Measurements from ENCODE around the gene EFNA1.
"Not testable (repeated sequence)": the region's sequence is repeated elsewhere in the genome, so short reads cannot be mapped to it uniquely, and the experiment has no call there.

Gene EFNA1

DNA sequence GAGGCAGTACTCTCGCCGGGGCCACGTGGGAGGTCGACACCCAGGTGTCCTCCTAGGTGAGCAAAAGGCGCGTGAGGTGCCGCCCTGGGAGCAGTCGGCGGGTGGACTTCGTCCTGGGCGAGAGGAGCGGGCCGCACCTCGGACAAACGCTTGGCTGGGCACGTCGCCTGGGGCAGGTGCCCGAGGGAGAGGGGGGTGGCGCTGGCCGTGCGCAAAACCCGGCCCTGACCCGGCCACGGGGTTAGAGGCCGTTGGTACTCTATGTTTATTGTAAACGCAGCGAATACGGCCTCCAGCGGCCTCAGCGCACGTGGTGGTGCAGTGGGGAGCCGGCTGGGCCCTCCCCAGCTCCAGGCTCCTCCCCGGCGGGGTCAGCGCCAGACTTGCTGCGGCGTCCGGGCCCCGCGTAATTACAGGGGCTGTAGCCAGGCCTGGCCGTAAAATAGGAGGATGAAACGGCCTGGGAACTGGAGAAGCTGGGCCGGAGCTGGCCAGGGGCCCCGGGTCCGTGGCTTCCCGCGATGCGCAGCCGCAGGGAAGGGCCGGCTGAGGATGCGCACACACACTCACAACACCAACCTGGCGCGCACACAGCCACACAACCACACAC is 1.6 kb upstream of the EFNA1 start:
- no peak for DNase-seq

- DNase-seq: no peak
Observed at GRCh38 chr1:155126556-155127104, 1.0 kb upstream of the EFNA1 start.

GRCh38 chr1:155127967-155128754 is 485 bp downstream of the EFNA1 start:
- DNase-seq: no peak

- no peak for DNase-seq
Observed at GRCh38 chr1:155128755-155129473, 1.2 kb downstream of the EFNA1 start.

GRCh38 chr1:155130272-155131006 is 2.8 kb downstream of the EFNA1 start:
- no peak for DNase-seq

DNA sequence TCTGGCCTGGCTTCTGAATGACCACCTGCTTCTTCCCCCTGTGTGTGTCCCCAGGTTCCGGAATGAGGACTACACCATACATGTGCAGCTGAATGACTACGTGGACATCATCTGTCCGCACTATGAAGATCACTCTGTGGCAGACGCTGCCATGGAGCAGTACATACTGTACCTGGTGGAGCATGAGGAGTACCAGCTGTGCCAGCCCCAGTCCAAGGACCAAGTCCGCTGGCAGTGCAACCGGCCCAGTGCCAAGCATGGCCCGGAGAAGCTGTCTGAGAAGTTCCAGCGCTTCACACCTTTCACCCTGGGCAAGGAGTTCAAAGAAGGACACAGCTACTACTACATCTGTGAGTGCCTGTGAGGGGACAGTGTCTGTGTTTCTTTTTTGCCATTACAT is 3.6 kb downstream of the EFNA1 start:
- DNase-seq: no peak

GRCh38 chr1:155131856-155132255 is 4.2 kb downstream of the EFNA1 start:
- DNase-seq: no peak

DNA sequence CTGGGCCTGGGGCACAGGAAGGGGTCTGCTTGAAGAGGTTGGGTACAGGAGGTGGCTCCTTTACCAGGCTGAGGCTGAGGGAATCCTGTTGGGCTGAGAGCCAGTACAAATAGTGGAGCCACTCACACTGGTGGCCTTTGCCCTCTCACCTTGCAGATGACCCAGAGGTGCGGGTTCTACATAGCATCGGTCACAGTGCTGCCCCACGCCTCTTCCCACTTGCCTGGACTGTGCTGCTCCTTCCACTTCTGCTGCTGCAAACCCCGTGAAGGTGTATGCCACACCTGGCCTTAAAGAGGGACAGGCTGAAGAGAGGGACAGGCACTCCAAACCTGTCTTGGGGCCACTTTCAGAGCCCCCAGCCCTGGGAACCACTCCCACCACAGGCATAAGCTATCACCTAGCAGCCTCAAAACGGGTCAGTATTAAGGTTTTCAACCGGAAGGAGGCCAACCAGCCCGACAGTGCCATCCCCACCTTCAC is 6.2 kb downstream of the EFNA1 start:
- no peak for DNase-seq

GRCh38 chr1:155134322-155134721 is 6.6 kb downstream of the EFNA1 start:
- DNase-seq: no peak

- DNase-seq: no peak
Observed at GRCh38 chr1:155134880-155135414, 7.3 kb downstream of the EFNA1 start.

GRCh38 chr1:155135415-155136028 is 7.8 kb downstream of the EFNA1 start, which contains the start of gene SLC50A1:
Gene SLC50A1 (plus strand): TSS chr1:155135852. CDS start chr1:155135912, 60 bp downstream.
- DNase-seq: peak; percentile 80

GRCh38 chr1:155136748-155137147 is 9.1 kb downstream of the EFNA1 start:
- no peak for DNase-seq

DNA sequence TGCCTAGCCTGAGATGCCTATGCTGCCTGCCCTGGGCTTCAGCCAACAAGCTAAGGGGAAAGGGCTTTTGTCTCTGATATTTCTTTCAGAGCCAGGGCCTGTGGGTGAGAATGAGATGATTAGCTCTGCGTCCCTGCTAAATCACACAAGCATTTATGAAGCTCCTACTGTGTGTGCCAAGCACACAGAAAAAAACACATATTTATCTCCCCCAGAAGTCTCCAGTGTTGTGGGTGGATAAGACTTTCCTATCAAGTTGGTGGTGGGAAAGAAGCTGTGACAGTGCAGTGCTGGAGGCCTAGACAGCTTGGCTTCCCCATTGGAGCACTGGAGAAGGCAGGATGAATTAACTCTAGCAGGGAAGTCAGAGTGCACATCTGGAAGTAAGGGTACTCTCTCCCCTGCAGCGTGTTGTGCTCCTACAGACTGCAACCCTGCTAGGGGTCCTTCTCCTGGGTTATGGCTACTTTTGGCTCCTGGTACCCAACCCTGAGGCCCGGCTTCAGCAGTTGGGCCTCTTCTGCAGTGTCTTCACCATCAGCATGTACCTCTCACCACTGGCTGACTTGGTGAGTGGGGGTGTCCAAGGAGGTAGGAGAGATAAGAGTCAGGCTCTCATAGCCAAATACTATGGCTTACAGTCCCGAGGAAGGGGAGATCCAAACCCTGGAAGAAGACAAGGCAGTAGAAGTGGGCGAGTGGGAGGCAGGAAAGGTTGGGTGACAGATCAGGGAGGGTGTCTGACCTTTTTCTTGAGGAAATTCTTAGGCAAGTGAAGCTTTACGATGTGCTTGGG is 9.7 kb downstream of the EFNA1 start:
- DNase-seq: no peak

DNA sequence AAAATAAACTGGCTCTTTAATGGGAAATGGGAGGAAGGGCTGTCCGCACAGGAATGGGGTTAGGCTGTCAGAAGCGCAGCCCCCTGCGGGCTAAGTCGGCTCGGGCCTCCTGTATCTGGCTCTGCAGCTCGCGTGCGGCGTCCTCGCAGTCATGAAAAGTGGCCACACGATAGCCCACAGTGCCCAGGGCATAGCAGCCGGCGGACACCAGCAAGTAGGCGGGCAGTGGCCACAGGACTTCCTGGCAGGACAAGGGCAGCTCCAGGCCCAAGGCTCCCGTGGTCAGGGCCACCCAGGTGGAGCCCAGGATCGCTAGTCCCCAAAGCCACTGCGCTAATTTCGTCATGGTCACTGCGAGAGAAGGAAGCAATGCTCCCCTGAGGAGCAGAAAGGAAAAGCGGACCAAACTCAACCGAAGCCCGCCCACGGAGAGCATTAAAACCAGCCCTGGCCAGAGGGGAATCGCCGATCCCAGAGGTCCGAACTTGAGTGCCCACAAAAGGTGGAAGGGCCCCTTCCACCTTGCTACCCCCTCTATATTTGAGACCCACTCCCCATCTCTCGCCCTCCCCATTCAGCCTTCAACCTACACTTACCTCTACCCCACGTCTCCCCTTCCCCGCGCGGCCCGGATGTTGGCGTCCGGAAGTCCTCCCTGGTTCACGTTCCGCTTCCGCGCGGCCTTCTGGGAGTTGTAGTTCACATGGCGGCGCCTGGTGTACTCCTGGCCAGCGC is 12.4 kb downstream of the EFNA1 start, which contains the start of gene DPM3:
Gene DPM3 (minus strand): TSS at position 637 of the 735 bp plus-strand sequence. CDS start 291 bp downstream, at position 346.
- DNase-seq: peak; percentile 48

GRCh38 chr1:155140630-155140953 is 12.9 kb downstream of the EFNA1 start:
- DNase-seq: no peak

- no peak for DNase-seq
Observed at GRCh38 chr1:155141749-155142148, 14.1 kb downstream of the EFNA1 start.

DNA sequence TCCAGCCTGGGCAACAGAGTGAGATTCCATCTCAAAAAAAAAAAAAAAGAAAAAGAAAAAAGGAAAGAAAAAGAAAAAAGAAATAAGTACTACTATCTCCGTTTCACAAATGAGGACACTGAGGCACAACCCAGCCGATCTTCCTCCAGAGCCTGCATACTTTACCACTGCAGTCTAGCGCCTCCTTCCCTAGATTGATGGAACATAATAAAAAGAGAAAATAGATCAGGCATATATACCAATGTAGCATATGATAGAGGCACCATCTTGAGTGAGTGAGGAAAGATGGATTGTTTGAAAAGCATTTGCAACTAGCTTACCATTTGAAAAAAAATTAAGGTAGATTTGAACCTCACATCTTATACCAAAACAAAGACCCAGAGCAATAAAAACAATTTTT is 17.8 kb downstream of the EFNA1 start:
- DNase-seq: no peak

DNA sequence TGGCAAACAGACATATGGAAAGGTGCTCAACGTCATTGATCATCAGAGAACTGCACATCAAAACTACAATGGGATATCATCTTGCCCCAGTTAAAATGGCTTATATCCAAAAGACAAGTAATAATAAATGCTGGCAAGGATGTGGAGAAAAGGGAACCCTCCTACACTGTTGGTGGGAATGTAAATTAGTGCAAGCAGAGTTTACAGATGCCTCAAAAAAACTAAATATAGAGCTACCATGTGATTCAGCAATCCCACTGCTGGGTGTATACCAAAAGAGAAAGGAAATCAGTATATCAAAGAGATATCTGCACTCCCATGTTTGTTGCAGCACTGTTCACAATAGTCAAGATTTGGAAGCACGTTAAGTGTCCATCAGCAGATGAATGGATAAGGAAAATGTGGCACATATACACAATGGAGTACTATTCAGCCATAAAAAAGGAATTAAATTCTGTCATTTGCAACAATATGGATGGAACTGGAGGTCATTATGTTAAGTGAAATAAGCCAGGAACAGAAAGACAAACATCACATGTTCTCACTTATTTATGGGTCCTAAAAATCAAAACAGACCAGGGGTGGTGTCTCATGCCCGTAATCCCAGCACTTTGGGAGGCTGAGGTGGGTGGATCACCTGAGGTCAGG is 28.4 kb downstream of the EFNA1 start:
- not testable (repeated sequence) for DNase-seq

- DNase-seq: no peak
Observed at GRCh38 chr1:155158991-155159390, 31.3 kb downstream of the EFNA1 start.

- DNase-seq: no peak
Observed at GRCh38 chr1:155160128-155160527, 32.5 kb downstream of the EFNA1 start.

Measured in NCI-H2081 treated with DMSO at 0.1 percent for 48 hours (cell line).